NT2/D1 (cell line): ENCODE data around the gene REST.
"Not testable (repeated sequence)": the region's sequence is repeated elsewhere in the genome, so short reads cannot be mapped to it uniquely, and the experiment has no call there.

Experiments used
- DNase-seq: peaks from one replicate; pipeline ENCODE4 v3.0.0-alpha.2; 2011; ENCODE audit warnings: low read depth, low spot score
- H3K27me3 ChIP-seq: 2 replicates; pipeline ENCODE4 v1.6.0; 2011; ENCODE audit warnings: mild to moderate bottlenecking; ENCODE audit not compliant: insufficient read length, insufficient read depth
- H3K36me3 ChIP-seq: 2 replicates; pipeline ENCODE4 v1.6.1; 2011; ENCODE audit warnings: mild to moderate bottlenecking, low read length, mixed read lengths; ENCODE audit not compliant: insufficient read depth, insufficient read length
- H3K4me1 ChIP-seq: 2 replicates; pipeline ENCODE4 v1.5.1; 2011; ENCODE audit not compliant: insufficient read depth, insufficient read length
- H3K4me3 ChIP-seq: 2 replicates; pipeline ENCODE4 v1.5.1; 2011; ENCODE audit warnings: low read depth; ENCODE audit not compliant: insufficient read length
- H3K9ac ChIP-seq: 2 replicates; pipeline ENCODE4 v1.6.0; 2011; ENCODE audit warnings: low read depth; ENCODE audit not compliant: insufficient read length
- H3K9me3 ChIP-seq: 2 replicates; pipeline ENCODE4 v1.5.1; 2011; ENCODE audit warnings: mild to moderate bottlenecking, low read length; ENCODE audit not compliant: insufficient read depth
- SUZ12 ChIP-seq: IDR thresholded peaks from 2 replicates; pipeline ENCODE4 v1.6.1; 2011; ENCODE audit not compliant: insufficient read length, insufficient read depth; ENCODE audit errors: extremely low read depth
- YY1 ChIP-seq: IDR thresholded peaks from 2 replicates; pipeline ENCODE4 v1.6.1; 2011; ENCODE audit not compliant: insufficient read length, insufficient read depth
- ZNF274 ChIP-seq: IDR thresholded peaks from 2 replicates; pipeline ENCODE4 v1.6.1; 2011; ENCODE audit warnings: mild to moderate bottlenecking, low read depth, low read length

REST gene

GRCh38 chr4:56871371-56871866, 36.3 kb upstream of the REST start:
- TF ChIP-seq SUZ12: no peak
- TF ChIP-seq ZNF274: no peak
- no peak for TF ChIP-seq YY1
- peak; percentile 23 for DNase-seq
- no peak overlapping the region for H3K4me3 ChIP-seq
- no peaks in the 10 kb centered on the region for H3K27me3 ChIP-seq
- peaks cover 3% of the 10 kb centered on the region for H3K4me1 ChIP-seq
- no peak overlapping the region for H3K9ac ChIP-seq
- no peaks in the 10 kb centered on the region for H3K9me3 ChIP-seq
- H3K36me3 ChIP-seq: no peaks in the 10 kb centered on the region

- Histone ChIP-seq H3K4me1 (peaks cover 3% of the 10 kb centered on the region), H3K27me3 (no peaks in the 10 kb centered on the region), H3K4me3 (peak overlapping the region; percentile 1), H3K36me3 (no peaks in the 10 kb centered on the region), H3K9me3 (no peaks in the 10 kb centered on the region), H3K9ac (peak overlapping the region; percentile 12)
- DNase-seq: peak; percentile 48
- TF ChIP-seq ZNF274: no peak
These were observed 33.5 kb upstream of the REST start for GRCh38 chr4:56874166-56874565.

- Histone ChIP-seq H3K27me3 (no peaks in the 10 kb centered on the region), H3K9ac (peak overlapping the region; percentile 29), H3K9me3 (no peaks in the 10 kb centered on the region), H3K4me1 (peaks cover 3% of the 10 kb centered on the region), H3K36me3 (no peaks in the 10 kb centered on the region), H3K4me3 (peak overlapping the region; percentile 1)
- no peak for DNase-seq
- TF ChIP-seq ZNF274 (no peak), SUZ12 (no peak)
These were observed 32.8 kb upstream of the REST start for GRCh38 chr4:56874923-56875322.

GRCh38 chr4:56876264-56876663, 31.4 kb upstream of the REST start:
- Histone ChIP-seq H3K9me3 (no peaks in the 10 kb centered on the region), H3K36me3 (no peaks in the 10 kb centered on the region), H3K4me1 (peaks cover 3% of the 10 kb centered on the region), H3K9ac (no peak overlapping the region), H3K4me3 (no peak overlapping the region), H3K27me3 (no peaks in the 10 kb centered on the region)
- no peak for TF ChIP-seq YY1
- no peak for TF ChIP-seq ZNF274
- no peak for TF ChIP-seq SUZ12
- DNase-seq: no peak

GRCh38 chr4:56879996-56880395, 27.7 kb upstream of the REST start:
- no peaks in the 10 kb centered on the region; the same call in 1 of the 2 replicates for H3K9me3 ChIP-seq
- H3K4me1 ChIP-seq: no peaks in the 10 kb centered on the region
- H3K4me3 ChIP-seq: no peak overlapping the region
- no peak overlapping the region for H3K9ac ChIP-seq
- no peak for DNase-seq
- no peaks in the 10 kb centered on the region for H3K36me3 ChIP-seq
- TF ChIP-seq ZNF274 (no peak), YY1 (no peak), SUZ12 (no peak)
- H3K27me3 ChIP-seq: no peaks in the 10 kb centered on the region

GRCh38 chr4:56880572-56880971, 27.1 kb upstream of the REST start:
- TF ChIP-seq ZNF274: no peak
- TF ChIP-seq YY1: no peak
- no peak for DNase-seq
- Histone ChIP-seq H3K4me1 (no peaks in the 10 kb centered on the region), H3K4me3 (no peak overlapping the region), H3K36me3 (no peaks in the 10 kb centered on the region), H3K27me3 (no peaks in the 10 kb centered on the region), H3K9me3 (no peaks in the 10 kb centered on the region; the same call in 1 of the 2 replicates), H3K9ac (no peak overlapping the region)

- not testable (repeated sequence) for H3K9me3 ChIP-seq, H3K4me3 ChIP-seq, H3K36me3 ChIP-seq, H3K27me3 ChIP-seq, H3K9ac ChIP-seq, DNase-seq, H3K4me1 ChIP-seq
These were observed 23.2 kb upstream of the REST start for GRCh38 chr4:56884511-56884910.

- H3K36me3 ChIP-seq: no peaks in the 10 kb centered on the region
- no peaks in the 10 kb centered on the region for H3K4me1 ChIP-seq
- H3K9me3 ChIP-seq: no peaks in the 10 kb centered on the region
- H3K27me3 ChIP-seq: no peaks in the 10 kb centered on the region
- TF ChIP-seq SUZ12: no peak
- no peak for TF ChIP-seq ZNF274
- no peak for TF ChIP-seq YY1
- H3K4me3 ChIP-seq: no peak overlapping the region
- DNase-seq: no peak
- no peak overlapping the region for H3K9ac ChIP-seq
These were observed 15.0 kb upstream of the REST start for GRCh38 chr4:56892691-56893090.

GRCh38 chr4:56897842-56898241, 9.9 kb upstream of the REST start:
- H3K4me3 ChIP-seq, H3K9ac ChIP-seq, DNase-seq, H3K36me3 ChIP-seq, H3K4me1 ChIP-seq, H3K9me3 ChIP-seq, H3K27me3 ChIP-seq: not testable (repeated sequence)

GRCh38 chr4:56900186-56900585, 7.5 kb upstream of the REST start:
- not testable (repeated sequence) for H3K4me1 ChIP-seq, H3K36me3 ChIP-seq, H3K9ac ChIP-seq, H3K9me3 ChIP-seq, H3K27me3 ChIP-seq, H3K4me3 ChIP-seq, DNase-seq
